Thyroid gland (tissue), 4 donors: ENCODE measurements around the gene FANCB. TPM values are rescaled to one million over a fixed set of nuclear protein-coding genes. Genes with fewer than 3 reads are reported as not detected.

Source experiments
- total RNA-seq, 4 donors: library from RNA; depleted of rRNA; stranded (reverse); fragments of >200 nt; gene quantifications; one replicate each; pipeline ENCODE4 v1.2.3, GENCODE V29; 2016

FANCB gene
- total RNA-seq, 4 donors from 2014 or later: 0.71 to 2.2 (median 1.6) TPM

Other genes starting within 250 kb of the FANCB start
- 10 to 100 TPM; 33.3 to 39.0 (median 37.3) TPM for gene MOSPD2, start 352 bp upstream of the FANCB start, total RNA-seq